ENCODE data around the gene DSTYK.

DSTYK gene

GRCh38 chr1:205190845-205191577 is 20.5 kb downstream of the DSTYK start:
- Histone ChIP-seq H3K4me1 (no peaks in the 10 kb centered on the region), H2AFZ (no peak overlapping the region), H3K4me3 (ENCODE audit: low read depth, low read length) (no peak overlapping the region), H3K27ac (no peak overlapping the region), H3K4me2 (ENCODE audit: low read length) (no peak overlapping the region), H3K36me3 (ENCODE audit: control insufficient read depth, insufficient read depth, low read length) (no peaks in the 10 kb centered on the region), H3K79me2 (peaks cover 7% of the 10 kb centered on the region), H3K27me3 (ENCODE audit: control insufficient read depth, insufficient read depth, low read length) (no peaks in the 10 kb centered on the region), H3K9me3 (ENCODE audit: control insufficient read depth, low read length) (no peaks in the 10 kb centered on the region), H3K9ac (no peak overlapping the region)
- no peak for TF ChIP-seq CTCF (IDR thresholded peaks at IDR 0.05)

- Histone ChIP-seq H3K36me3 (ENCODE audit: control insufficient read depth, insufficient read depth, low read length) (no peaks in the 10 kb centered on the region), H2AFZ (no peak overlapping the region), H3K9ac (no peak overlapping the region), H3K27me3 (ENCODE audit: control insufficient read depth, insufficient read depth, low read length) (no peaks in the 10 kb centered on the region), H3K27ac (no peak overlapping the region), H3K4me2 (ENCODE audit: low read length) (no peak overlapping the region), H3K4me3 (ENCODE audit: low read depth, low read length) (no peak overlapping the region), H3K4me1 (no peaks in the 10 kb centered on the region), H3K79me2 (peaks cover 5% of the 10 kb centered on the region), H3K9me3 (ENCODE audit: control insufficient read depth, low read length) (no peaks in the 10 kb centered on the region)
- no peak for TF ChIP-seq CTCF (IDR thresholded peaks at IDR 0.05)
Measured at GRCh38 chr1:205189131-205189530, 22.4 kb downstream of the DSTYK start.

- Histone ChIP-seq H3K4me1 (no peaks in the 10 kb centered on the region), H3K9ac (no peak overlapping the region), H3K4me2 (ENCODE audit: low read length) (no peak overlapping the region), H3K27me3 (ENCODE audit: control insufficient read depth, insufficient read depth, low read length) (no peaks in the 10 kb centered on the region), H3K4me3 (ENCODE audit: low read depth, low read length) (no peak overlapping the region), H3K9me3 (ENCODE audit: control insufficient read depth, low read length) (no peaks in the 10 kb centered on the region), H3K36me3 (ENCODE audit: control insufficient read depth, insufficient read depth, low read length) (no peaks in the 10 kb centered on the region), H2AFZ (no peak overlapping the region), H3K79me2 (peaks cover 3% of the 10 kb centered on the region), H3K27ac (no peak overlapping the region)
- no peak for TF ChIP-seq CTCF (IDR thresholded peaks at IDR 0.05)
Measured at GRCh38 chr1:205188596-205188995, 22.9 kb downstream of the DSTYK start.

- H3K9ac ChIP-seq: no peak overlapping the region
- H3K36me3 ChIP-seq (ENCODE audit: control insufficient read depth, insufficient read depth, low read length): no peaks in the 10 kb centered on the region
- no peak overlapping the region for H2AFZ ChIP-seq
- no peak overlapping the region for H3K4me3 ChIP-seq (ENCODE audit: low read depth, low read length)
- H3K9me3 ChIP-seq (ENCODE audit: control insufficient read depth, low read length): no peaks in the 10 kb centered on the region
- no peaks in the 10 kb centered on the region for H3K27me3 ChIP-seq (ENCODE audit: control insufficient read depth, insufficient read depth, low read length)
- TF ChIP-seq CTCF (IDR thresholded peaks at IDR 0.05): no peak
- no peak overlapping the region for H3K4me2 ChIP-seq (ENCODE audit: low read length)
- H3K27ac ChIP-seq: no peak overlapping the region
- H3K79me2 ChIP-seq: peaks cover 3% of the 10 kb centered on the region
- no peaks in the 10 kb centered on the region for H3K4me1 ChIP-seq
Measured at GRCh38 chr1:205188098-205188497, 23.4 kb downstream of the DSTYK start.

- no peak overlapping the region for H3K4me2 ChIP-seq (ENCODE audit: low read length)
- no peak overlapping the region for H3K27ac ChIP-seq
- H3K4me3 ChIP-seq (ENCODE audit: low read depth, low read length): no peak overlapping the region
- H2AFZ ChIP-seq: no peak overlapping the region
- no peaks in the 10 kb centered on the region for H3K36me3 ChIP-seq (ENCODE audit: control insufficient read depth, insufficient read depth, low read length)
- H3K27me3 ChIP-seq (ENCODE audit: control insufficient read depth, insufficient read depth, low read length): no peaks in the 10 kb centered on the region
- H3K4me1 ChIP-seq: no peaks in the 10 kb centered on the region
- H3K9me3 ChIP-seq (ENCODE audit: control insufficient read depth, low read length): no peaks in the 10 kb centered on the region
- no peak for TF ChIP-seq CTCF (IDR thresholded peaks at IDR 0.05)
- H3K9ac ChIP-seq: no peak overlapping the region
- no peaks in the 10 kb centered on the region for H3K79me2 ChIP-seq
Measured at GRCh38 chr1:205187420-205187819, 24.1 kb downstream of the DSTYK start.

Data from parathyroid adenoma (tissue), 2 donors.